ENCODE measurements around the gene PSMD14. TPM values are rescaled to one million over a fixed set of nuclear protein-coding genes. Genes with fewer than 3 reads are reported as not detected.

The PSMD14 gene
- total RNA-seq, 1 experiment from 2014 or later = 176 TPM

GRCh38 chr2:161445097-161445496 lies 136.9 kb downstream of the PSMD14 start:
- DNase-seq (ENCODE audit: low read depth) = no peak

GRCh38 chr2:161448431-161448830 lies 140.2 kb downstream of the PSMD14 start:
- no peak for DNase-seq (ENCODE audit: low read depth)

Small RNA genes within 50 kb of the gene (small RNA-seq; reads per million reads assigned to genes)
- gene RNA5SP108 = not detected

Other genes starting within 250 kb of the PSMD14 start
- gene TANK, start 148.0 kb upstream of the PSMD14 start, total RNA-seq (2014; rRNA removed; shearing (Covaris generic)) = 32.8 and 37.1 TPM in 2 replicates
- gene TBR1, start 107.9 kb downstream of the PSMD14 start, total RNA-seq (2014; rRNA removed; shearing (Covaris generic)) = 0.13 TPM in 1 of 2 replicates, not detected in the other